ENCODE measurements around the gene ARHGAP9.
"Not testable (repeated sequence)": the region's sequence is repeated elsewhere in the genome, so short reads cannot be mapped to it uniquely, and the experiment has no call there.

Gene ARHGAP9

DNA sequence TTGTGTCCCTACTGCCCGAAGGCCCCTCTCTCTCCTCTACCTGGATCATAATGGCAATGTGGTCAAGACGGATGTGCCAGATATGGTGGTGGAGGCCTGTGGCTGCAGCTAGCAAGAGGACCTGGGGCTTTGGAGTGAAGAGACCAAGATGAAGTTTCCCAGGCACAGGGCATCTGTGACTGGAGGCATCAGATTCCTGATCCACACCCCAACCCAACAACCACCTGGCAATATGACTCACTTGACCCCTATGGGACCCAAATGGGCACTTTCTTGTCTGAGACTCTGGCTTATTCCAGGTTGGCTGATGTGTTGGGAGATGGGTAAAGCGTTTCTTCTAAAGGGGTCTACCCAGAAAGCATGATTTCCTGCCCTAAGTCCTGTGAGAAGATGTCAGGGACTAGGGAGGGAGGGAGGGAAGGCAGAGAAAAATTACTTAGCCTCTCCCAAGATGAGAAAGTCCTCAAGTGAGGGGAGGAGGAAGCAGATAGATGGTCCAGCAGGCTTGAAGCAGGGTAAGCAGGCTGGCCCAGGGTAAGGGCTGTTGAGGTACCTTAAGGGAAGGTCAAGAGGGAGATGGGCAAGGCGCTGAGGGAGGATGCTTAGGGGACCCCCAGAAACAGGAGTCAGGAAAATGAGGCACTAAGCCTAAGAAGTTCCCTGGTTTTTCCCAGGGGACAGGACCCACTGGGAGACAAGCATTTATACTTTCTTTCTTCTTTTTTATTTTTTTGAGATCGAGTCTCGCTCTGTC, 22.8 kb downstream of the ARHGAP9 start:
- DNase-seq (ENCODE audit: low read depth), result no peak

DNA sequence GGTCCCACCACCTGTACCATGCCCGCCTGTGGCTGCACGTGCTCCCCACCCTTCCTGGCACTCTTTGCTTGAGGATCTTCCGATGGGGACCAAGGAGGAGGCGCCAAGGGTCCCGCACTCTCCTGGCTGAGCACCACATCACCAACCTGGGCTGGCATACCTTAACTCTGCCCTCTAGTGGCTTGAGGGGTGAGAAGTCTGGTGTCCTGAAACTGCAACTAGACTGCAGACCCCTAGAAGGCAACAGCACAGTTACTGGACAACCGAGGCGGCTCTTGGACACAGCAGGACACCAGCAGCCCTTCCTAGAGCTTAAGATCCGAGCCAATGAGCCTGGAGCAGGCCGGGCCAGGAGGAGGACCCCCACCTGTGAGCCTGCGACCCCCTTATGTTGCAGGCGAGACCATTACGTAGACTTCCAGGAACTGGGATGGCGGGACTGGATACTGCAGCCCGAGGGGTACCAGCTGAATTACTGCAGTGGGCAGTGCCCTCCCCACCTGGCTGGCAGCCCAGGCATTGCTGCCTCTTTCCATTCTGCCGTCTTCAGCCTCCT, 23.4 kb downstream of the ARHGAP9 start:
- peak; percentile 62 for DNase-seq (ENCODE audit: low read depth)

DNA sequence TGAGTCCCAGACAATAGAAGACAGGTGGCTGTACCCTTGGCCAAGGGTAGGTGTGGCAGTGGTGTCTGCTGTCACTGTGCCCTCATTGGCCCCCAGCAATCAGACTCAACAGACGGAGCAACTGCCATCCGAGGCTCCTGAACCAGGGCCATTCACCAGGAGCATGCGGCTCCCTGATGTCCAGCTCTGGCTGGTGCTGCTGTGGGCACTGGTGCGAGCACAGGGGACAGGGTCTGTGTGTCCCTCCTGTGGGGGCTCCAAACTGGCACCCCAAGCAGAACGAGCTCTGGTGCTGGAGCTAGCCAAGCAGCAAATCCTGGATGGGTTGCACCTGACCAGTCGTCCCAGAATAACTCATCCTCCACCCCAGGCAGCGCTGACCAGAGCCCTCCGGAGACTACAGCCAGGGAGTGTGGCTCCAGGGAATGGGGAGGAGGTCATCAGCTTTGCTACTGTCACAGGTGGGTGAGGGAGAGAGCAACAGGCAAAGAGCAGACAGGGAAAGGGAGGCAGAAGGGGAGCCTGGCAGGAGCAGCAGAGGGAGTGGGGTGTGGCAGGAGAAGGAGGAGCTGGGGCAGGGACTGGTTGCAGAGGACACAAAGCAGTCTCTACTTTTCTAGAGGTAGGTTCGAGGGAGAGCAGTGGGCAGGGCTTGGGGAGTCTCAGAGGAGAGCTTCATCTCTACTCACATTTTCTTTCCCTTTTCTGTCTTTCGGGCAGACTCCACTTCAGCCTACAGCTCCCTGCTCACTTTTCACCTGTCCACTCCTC, 24.1 kb downstream of the ARHGAP9 start:
- DNase-seq (ENCODE audit: low read depth), result no peak

DNA sequence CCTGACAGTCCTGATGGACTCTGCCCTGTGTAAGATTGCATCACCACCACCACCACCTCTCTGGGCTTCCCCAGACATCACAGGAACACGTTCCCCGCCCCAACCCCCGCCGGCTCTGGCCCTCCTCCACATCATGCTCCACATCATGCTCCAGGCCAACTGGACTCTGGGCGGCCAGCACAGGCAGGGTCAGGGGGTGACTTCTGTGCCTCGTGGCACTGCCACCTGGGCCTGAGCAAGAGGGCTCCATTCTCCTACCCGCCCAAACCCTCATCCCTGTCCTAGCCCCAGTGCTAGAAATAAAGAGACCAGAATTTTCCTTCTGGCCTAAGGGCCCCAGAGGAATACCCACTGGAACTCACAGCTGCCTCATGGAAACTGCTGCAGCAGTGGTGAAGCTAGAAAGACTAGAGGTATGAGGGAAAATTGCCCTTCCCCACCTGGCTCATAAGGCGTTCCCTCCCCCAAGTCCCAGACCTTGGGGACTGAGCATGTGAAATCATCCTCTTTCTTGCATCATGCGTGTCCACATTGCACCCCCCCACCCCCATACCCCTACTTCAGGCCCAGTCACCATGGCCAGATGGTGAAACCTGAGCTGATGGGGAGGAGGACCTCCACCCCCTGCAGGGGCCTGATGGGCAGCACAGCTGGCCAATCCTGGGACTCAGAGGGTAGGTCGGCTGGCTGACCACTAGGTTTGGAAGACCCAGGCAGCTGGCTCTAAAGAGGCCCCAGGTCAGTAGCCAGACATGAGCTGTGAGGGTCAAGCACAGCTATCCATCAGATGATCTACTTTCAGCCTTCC, 24.9 kb downstream of the ARHGAP9 start, which contains the start of gene INHBE:
TSS of gene INHBE (plus strand) at position 742 of the 808 bp plus-strand sequence. CDS start 230 bp downstream, outside the sequence.
- DNase-seq (ENCODE audit: low read depth), result peak; percentile 88

DNA sequence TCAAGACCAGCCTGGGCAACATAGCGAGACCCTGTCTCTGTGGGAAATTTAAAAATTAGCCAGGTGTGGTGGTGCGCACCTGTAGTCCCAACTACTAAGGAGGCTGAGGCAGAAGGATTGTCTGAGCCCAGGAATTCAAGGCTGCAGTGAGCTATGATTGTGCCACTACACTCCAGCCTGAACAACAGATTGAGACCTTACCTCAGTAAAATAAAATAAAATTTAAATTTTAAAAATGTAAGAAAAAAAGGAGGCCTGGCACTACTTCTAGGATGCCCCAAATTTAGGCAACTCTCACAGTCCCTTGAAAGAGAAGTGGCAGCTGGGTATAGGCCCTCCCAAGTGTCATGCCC, 25.5 kb downstream of the ARHGAP9 start:
- DNase-seq (ENCODE audit: low read depth), result no peak

DNA sequence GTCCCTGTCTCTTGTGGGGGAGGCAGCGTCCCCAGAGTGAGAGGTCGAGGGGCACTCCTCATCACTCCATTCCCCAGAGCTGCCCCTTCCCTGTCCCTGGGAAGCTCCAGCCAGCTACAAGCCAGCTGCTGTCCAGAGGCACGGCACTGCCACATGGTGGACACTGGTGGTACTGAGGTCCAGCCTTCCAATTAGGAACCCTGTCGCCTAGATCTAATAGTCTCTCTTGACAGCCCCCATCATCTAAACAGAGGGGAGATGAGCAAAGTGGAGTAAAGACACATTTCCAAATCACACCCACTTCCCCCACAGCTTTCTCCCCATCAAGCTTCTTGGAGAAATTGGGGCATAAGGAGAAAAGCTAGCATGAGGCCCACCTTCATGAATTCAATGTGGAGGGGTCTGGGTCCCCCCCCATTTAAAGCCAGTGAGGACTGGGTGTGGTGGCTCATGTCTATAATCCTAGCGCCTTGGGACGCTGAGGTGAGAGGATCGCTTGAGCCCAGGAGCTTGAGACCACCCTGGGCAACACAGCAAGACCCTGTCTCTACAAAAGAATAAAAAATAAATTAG, 26.6 kb downstream of the ARHGAP9 start:
- peak; percentile 86 for DNase-seq (ENCODE audit: low read depth)

DNA sequence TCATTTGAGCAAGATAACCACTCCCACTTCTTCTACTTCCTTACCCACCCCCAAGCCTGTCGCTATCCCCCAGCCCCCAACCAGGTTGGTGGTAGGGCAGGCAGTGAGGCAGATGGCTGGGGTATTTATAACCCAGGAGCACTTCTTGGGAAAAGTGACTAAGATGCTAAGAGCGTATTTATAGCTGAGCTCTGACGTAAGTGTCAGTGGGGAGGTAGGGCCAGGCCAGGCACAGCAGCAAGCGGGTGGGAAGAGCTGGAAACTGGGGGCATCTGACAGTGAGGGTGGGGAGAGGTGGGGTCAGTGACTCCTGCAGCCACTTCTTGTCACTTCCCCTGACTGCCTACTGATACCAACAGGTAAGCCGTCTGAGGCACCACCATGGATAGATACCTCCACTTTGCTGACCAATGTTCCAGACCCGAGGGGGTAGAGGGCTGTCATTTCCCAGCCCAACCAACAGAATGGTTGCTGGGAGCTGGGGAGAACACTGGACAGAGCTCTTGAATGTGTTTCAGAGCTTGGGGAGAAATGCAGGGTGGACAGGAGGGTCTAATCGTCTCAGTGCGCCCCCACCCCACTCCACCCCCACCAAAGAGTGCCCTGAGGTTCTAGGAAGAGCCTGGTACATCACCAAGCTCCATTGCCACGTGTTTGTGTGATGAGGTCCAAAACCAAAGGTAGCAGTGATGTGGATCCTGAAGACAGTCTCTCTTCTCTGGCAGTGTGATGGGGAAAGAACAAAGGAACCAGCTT, 27.3 kb downstream of the ARHGAP9 start:
- DNase-seq (ENCODE audit: low read depth), result peak; percentile 96

DNA sequence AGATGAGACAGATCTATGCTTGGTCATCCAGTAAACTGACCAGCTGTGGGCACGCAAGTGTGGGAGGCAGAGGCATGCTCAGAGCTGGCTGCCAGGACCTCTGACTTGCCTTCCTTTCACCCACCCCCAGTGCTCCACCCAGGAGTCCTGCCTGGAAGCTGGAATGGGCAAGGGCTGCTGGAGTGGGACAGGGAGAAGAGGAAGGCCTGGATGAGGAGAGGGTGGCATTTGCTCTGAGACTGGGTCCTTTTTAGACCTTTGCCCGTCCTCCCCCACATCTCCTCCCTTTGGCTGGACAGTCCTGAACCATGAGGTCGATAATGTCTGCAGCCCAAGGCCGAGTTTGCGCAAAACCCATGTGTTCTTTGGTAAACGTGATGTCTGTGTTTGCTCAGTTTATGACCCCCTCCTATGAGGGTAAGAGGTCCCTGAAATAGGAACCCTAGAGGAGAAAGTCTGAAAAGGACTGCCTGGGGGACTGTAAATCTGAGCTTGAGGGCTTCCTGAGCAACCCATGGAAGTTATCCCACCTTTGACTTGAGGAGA, 28.4 kb downstream of the ARHGAP9 start:
- DNase-seq (ENCODE audit: low read depth), result peak; percentile 51

DNA sequence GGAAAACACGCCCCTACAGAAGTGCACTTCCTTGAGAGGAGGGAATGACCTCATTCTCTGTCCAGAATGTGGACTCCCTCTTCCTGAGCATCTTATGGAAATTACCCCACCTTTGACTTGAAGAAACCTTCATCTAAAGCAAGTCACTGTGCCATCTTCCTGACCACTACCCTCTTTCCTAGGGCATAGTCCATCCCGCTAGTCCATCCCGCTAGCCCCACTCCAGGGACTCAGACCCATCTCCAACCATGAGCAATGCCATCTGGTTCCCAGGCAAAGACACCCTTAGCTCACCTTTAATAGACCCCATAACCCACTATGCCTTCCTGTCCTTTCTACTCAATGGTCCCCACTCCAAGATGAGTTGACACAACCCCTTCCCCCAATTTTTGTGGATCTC, 29.6 kb downstream of the ARHGAP9 start:
- no peak for DNase-seq (ENCODE audit: low read depth)

DNA sequence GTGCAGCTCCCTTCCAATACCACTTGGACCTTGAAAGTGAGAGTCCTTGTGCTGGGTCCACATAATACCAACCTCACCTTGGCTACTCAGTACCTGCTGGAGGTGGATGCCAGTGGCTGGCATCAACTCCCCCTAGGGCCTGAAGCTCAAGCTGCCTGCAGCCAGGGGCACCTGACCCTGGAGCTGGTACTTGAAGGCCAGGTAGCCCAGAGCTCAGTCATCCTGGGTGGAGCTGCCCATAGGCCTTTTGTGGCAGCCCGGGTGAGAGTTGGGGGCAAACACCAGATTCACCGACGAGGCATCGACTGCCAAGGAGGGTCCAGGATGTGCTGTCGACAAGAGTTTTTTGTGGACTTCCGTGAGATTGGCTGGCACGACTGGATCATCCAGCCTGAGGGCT, 30.3 kb downstream of the ARHGAP9 start:
- DNase-seq (ENCODE audit: low read depth), result no peak

DNA sequence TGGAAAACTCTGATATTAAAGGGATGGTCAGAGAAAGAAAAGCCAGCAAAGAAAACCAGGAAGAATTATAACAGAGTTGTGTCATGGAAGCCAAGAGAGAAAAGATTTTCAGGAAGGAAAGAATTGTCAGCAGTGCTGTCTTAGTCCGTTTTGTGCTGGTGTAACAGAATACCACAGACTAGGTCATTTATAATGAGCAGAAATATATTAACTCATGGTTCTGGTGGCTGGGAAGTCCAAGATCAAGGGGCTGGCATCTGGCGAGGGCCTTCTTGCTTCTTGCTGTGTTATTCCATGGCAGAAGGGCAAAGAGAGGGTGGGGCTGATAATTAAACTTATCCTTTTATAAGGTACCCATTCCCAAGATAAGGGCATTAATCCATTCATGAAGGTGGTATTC, 31.0 kb downstream of the ARHGAP9 start:
- DNase-seq (ENCODE audit: low read depth), result no peak

DNA sequence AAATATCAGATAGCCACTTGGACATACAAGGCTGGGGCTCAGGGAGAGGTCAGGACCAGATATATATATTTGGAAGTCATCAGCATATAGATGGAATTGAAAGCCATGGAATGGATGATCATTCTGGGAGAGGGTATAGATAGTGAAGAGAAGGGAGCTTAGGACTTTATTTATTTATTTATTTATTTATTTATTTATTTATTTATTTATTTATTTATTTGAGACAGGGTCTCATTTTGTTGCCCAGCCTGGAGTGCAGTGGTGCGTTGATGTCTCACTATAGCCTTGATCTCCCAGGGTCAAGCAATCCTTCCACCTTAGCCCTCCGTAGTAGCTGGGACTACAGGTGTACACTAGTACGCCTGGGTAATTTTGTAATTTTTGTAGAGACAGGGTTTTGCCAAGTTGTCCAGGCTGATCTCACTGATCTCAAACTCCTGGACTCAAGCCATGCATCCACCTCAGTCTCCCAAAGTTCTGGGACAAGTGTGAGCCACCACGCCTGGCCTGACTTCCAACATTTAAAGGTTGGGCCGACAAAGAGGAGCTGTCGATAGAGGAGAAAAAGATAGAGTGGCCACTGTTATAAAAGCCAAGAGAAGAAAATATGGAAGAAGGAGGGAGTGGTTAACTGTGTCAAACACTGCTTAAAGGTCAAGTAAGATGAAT, 33.2 kb downstream of the ARHGAP9 start:
- no peak for DNase-seq (ENCODE audit: low read depth)

DNA sequence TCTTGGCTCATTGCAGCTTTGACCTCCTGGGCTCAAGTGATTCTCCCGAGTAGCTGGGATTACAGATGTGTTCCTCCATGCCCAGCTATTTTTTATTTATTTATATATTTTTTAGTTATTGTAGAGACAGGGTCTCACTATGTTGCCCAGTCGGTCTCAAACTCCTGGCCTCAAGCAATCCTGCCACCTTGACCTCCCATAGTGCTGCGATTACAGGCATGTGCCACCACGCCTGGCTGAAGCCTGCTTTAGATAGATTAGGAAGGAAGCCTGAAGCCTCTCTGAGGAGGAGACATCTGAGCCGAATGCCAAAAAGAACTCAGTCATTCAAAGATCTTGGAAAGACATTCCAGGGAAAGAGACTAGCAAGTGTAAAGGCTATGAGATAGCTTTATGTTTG, 34.9 kb downstream of the ARHGAP9 start:
- no peak for DNase-seq (ENCODE audit: low read depth)

DNA sequence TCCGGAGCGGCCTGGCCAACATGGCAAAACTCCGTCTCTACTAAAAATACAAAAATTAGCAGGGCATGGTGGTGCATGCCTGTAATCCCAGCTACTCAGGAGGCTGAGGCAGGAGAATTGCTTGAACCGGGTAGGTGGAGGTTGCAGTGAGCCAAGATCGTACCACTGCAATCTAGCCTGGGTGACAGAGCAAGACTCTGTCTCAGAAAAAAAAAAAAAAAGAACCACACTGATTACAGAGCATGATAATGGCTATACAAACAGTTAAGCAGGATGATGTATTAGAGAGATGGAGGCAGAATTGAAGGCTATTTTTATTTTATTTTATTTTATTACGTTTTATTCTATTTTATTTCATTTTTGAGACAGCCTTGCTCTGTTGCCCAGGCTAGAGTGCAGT, 35.3 kb downstream of the ARHGAP9 start:
- DNase-seq (ENCODE audit: low read depth), result not testable (repeated sequence)

DNA sequence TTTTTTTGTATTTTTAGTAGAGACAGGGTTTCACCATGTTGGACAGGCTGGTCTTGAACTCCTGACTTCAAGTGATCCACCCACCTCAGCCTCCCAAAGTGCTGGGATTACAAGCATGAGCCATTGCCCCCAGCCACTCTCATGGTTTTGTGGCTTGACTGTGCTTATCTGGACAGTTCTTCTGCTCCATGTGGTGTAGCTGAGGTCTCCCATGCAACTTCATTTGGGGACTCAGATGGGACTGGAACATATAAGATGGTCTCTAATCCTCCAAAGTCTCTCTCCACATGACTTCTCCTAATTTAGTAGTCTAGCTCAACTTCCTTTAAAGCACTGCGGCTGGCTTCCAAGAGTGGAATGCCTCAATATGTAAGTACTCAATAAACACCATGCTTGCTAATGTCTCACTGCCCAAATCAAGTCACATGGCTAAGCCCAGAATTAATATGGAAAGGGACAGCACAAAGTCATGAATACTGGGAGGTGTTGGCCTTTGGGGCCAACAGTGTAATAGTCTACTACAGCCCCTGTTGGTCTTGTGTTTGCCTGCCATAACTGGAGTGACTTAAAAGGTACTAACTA, 37.7 kb downstream of the ARHGAP9 start:
- DNase-seq (ENCODE audit: low read depth), result peak; percentile 56

DNA sequence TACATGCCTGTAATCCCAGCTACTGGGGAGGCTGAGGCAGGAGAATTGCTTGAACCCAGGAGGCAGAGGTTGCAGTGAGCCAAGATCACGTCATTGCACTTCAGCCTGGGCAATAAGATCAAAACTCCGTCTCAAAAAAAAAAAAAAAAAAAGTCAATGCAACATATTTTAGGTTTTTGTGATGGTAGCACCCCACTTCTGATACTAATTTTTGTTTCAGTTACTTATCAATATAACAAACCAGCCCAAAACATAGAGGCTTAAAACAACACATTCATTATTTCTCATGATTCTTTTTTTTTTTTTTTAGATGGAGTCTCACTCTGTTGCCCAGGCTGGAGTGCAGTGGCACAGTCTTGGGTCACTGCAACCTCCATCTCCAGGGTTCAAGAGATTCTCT, 38.3 kb downstream of the ARHGAP9 start:
- DNase-seq (ENCODE audit: low read depth), result not testable (repeated sequence)

DNA sequence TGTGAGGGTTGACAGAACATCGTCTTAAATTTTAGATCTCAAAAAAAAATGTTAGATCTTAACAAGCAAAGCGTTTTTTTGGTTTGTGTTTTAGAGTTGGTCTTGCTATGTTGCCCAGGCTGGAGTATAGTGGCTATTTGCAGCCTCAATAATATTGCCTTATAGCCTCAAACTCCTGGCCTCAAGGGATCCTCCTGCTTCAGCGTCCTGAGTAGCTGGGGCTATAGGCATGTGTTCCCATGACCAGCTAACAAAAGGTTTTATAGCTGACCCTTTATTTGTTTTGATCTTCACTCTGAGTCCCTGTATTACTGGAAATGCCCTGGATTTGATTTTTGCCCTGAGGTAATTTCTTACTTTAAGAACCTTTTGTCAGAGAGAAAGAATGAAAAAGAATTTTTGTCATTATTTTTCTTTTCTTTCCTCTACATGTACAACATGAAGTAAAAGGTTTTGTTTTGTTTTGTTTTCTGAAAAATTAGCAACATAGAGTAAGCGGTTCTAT, 39.9 kb downstream of the ARHGAP9 start:
- no peak for DNase-seq (ENCODE audit: low read depth)

DNA sequence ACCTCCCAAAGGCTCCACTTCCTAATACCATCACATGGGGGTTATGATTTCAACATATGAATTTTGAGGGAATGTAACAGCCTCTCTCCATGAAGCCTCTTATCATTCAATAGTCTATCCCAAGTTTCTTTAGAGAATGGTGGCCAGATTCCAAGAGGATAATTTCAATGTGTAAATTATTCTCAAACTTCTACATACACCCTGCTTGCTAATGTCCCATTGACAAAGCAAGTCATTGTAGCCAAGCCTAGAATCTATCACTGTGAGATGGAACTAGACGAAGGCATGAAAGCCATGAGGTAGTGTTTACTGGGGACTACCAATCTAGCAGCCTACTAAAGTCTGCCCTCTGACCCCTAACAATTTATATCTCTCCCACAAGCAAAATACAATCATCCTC, 41.3 kb downstream of the ARHGAP9 start:
- DNase-seq (ENCODE audit: low read depth), result no peak

DNA sequence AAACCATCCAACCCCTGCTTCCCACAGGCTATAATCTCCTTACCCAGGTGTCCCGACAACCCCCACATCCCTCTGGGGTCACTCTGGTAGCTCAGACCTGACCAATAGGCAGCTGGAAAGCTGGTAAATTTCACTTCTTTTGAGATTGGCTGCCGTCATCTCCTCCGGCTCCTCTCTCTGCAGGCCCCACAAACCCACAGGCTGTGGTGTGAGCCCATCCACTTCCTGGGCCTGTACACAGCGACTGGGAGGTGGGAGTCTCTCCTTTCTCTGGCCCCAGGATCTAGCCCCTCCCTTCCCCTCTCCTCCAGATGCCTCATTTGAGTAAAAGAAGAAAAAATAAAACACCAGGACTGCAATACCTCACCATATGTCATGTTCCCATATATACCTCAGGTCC, 44.4 kb downstream of the ARHGAP9 start:
- DNase-seq (ENCODE audit: low read depth), result no peak
